H1 (cell line): ENCODE measurements around the gene CUEDC1.

ENCODE experiments used
- EP300 ChIP-seq, 2 experiments: IDR thresholded peaks; 1 replicate in 1 of 2; 2 replicates in 1 of 2; pipeline ENCODE4 v1.6.1; 2011 to 2012; ENCODE audit warnings: low read depth in 2 of 2, low read length in 2 of 2, mild to moderate bottlenecking in 2 of 2, borderline replicate concordance in 1 of 2, inconsistent platforms in 1 of 2, moderate library complexity in 1 of 2
- GTF2F1 ChIP-seq: IDR thresholded peaks from 2 replicates; pipeline ENCODE4 v1.6.1; 2012; ENCODE audit warnings: low read depth, low read length, improper control_type of control experiment, borderline replicate concordance
- JUND ChIP-seq: IDR thresholded peaks from 2 replicates; pipeline ENCODE4 v1.6.1; 2011; ENCODE audit warnings: mild to moderate bottlenecking, improper control_type of control experiment, low read length
- NANOG ChIP-seq: IDR thresholded peaks from 2 replicates; pipeline ENCODE4 v1.6.1; 2011; ENCODE audit warnings: low read length, low read depth, mild to moderate bottlenecking, inconsistent platforms; ENCODE audit not compliant: insufficient read depth, poor library complexity, severe bottlenecking
- POLR2AphosphoS5 ChIP-seq: IDR thresholded peaks from 2 replicates; pipeline ENCODE4 v1.6.1; 2011; ENCODE audit warnings: low read depth, low read length
- TF ChIP-seq, protein P1 (sequence below), 3 experiments: IDR thresholded peaks; 1 replicate in 2 of 3; 2 replicates in 1 of 3; pipeline versions ENCODE4 v1.5.1 to v1.6.1; 2011; ENCODE audit warnings: low read length in 3 of 3, mild to moderate bottlenecking in 3 of 3, inconsistent platforms in 2 of 3, low read depth in 1 of 3, moderate library complexity in 1 of 3; ENCODE audit not compliant: insufficient read depth in 1 of 3; ENCODE audit errors: control extremely low read depth in 1 of 3

GRCh38 chr17:57965521-57966160 is 10.4 kb upstream of the CUEDC1 start:
- no peak for TF ChIP-seq EP300 (IDR thresholded peaks at IDR 0.05; ENCODE audit: borderline replicate concordance in 1 of 2, low read depth in 2 of 2, low read length in 2 of 2)
- TF ChIP-seq, protein P1, sequence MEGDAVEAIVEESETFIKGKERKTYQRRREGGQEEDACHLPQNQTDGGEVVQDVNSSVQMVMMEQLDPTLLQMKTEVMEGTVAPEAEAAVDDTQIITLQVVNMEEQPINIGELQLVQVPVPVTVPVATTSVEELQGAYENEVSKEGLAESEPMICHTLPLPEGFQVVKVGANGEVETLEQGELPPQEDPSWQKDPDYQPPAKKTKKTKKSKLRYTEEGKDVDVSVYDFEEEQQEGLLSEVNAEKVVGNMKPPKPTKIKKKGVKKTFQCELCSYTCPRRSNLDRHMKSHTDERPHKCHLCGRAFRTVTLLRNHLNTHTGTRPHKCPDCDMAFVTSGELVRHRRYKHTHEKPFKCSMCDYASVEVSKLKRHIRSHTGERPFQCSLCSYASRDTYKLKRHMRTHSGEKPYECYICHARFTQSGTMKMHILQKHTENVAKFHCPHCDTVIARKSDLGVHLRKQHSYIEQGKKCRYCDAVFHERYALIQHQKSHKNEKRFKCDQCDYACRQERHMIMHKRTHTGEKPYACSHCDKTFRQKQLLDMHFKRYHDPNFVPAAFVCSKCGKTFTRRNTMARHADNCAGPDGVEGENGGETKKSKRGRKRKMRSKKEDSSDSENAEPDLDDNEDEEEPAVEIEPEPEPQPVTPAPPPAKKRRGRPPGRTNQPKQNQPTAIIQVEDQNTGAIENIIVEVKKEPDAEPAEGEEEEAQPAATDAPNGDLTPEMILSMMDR (IDR thresholded peaks at IDR 0.05; ENCODE audit: control extremely low read depth in 1 of 3, insufficient read depth in 1 of 3, low read depth in 1 of 3, low read length in 3 of 3): no peak
- TF ChIP-seq POLR2AphosphoS5: no peak
- no peak for TF ChIP-seq NANOG
- no peak for TF ChIP-seq JUND
- no peak for TF ChIP-seq GTF2F1
